ENCODE measurements around the gene SRGAP3.

The SRGAP3 gene

DNA sequence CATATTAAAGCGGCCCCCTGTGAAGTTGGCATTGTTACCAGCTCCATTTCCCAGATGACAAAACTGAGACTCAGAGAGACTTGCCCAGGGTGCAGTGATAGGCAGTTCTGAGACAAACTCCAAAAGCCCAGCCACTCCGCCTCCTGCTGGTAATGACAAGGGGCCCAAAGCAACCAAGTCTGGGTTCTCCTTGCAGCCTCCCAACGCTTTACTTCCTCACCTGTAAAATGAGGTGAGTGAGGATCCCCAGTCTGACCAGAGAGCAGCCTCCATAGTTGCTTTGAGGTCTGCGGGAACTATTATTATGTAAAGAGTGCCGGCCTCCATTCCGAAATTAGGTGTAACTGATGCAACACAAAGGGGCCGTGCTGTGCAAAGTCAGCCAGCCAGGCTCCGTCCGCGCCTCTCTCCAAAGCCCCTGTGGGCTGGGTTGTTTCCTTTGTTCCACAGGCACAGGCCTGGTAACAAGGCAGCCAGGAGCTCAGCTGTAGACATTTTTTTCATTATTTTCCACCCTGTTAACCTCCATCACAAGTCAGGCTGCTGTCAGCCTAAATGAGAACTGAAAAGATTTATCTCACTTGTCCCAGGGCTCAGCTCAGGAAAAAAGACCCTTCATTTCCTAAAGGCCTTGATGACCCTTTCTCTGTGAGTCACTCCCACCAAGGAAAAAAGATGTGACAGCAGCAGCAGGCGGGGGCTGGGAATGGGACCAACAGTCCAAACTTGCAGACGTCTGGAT, 147.0 kb downstream of the SRGAP3 start:
- Histone ChIP-seq H3K4me1 (ENCODE audit: low read depth, poor library complexity, severe bottlenecking) (no peaks in the 10 kb centered on the region), H3K27me3 (ENCODE audit: insufficient read depth, low read depth) (no peaks in the 10 kb centered on the region), H2AFZ (ENCODE audit: low read depth) (no peak overlapping the region), H3K36me3 (ENCODE audit: insufficient read depth) (no peaks in the 10 kb centered on the region), H3K79me2 (ENCODE audit: insufficient read depth, low read depth) (no peaks in the 10 kb centered on the region), H4K20me1 (ENCODE audit: insufficient read depth) (no peaks in the 10 kb centered on the region), H3K9ac (no peak overlapping the region), H3K27ac (no peak overlapping the region), H3K4me3 (IDR thresholded peaks at IDR 0.05; ENCODE audit: insufficient read depth, low read depth, low read length) (no peak overlapping the region), H3K4me2 (no peak overlapping the region)
- TF ChIP-seq, protein P1, sequence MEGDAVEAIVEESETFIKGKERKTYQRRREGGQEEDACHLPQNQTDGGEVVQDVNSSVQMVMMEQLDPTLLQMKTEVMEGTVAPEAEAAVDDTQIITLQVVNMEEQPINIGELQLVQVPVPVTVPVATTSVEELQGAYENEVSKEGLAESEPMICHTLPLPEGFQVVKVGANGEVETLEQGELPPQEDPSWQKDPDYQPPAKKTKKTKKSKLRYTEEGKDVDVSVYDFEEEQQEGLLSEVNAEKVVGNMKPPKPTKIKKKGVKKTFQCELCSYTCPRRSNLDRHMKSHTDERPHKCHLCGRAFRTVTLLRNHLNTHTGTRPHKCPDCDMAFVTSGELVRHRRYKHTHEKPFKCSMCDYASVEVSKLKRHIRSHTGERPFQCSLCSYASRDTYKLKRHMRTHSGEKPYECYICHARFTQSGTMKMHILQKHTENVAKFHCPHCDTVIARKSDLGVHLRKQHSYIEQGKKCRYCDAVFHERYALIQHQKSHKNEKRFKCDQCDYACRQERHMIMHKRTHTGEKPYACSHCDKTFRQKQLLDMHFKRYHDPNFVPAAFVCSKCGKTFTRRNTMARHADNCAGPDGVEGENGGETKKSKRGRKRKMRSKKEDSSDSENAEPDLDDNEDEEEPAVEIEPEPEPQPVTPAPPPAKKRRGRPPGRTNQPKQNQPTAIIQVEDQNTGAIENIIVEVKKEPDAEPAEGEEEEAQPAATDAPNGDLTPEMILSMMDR (conservative IDR thresholded peaks at IDR 0.05; ENCODE audit: low read depth, low read length): no peak

GRCh38 chr3:9101286-9101685, 148.2 kb downstream of the SRGAP3 start:
- TF ChIP-seq, protein P1 (conservative IDR thresholded peaks at IDR 0.05; ENCODE audit: low read depth, low read length): no peak
- Histone ChIP-seq H3K27ac (no peak overlapping the region), H3K9ac (no peak overlapping the region), H3K36me3 (ENCODE audit: insufficient read depth) (no peaks in the 10 kb centered on the region), H3K27me3 (ENCODE audit: insufficient read depth, low read depth) (no peaks in the 10 kb centered on the region), H2AFZ (ENCODE audit: low read depth) (no peak overlapping the region), H3K4me2 (no peak overlapping the region), H3K79me2 (ENCODE audit: insufficient read depth, low read depth) (no peaks in the 10 kb centered on the region), H3K4me3 (IDR thresholded peaks at IDR 0.05; ENCODE audit: insufficient read depth, low read depth, low read length) (no peak overlapping the region), H4K20me1 (ENCODE audit: insufficient read depth) (no peaks in the 10 kb centered on the region), H3K4me1 (ENCODE audit: low read depth, poor library complexity, severe bottlenecking) (no peaks in the 10 kb centered on the region)

DNA sequence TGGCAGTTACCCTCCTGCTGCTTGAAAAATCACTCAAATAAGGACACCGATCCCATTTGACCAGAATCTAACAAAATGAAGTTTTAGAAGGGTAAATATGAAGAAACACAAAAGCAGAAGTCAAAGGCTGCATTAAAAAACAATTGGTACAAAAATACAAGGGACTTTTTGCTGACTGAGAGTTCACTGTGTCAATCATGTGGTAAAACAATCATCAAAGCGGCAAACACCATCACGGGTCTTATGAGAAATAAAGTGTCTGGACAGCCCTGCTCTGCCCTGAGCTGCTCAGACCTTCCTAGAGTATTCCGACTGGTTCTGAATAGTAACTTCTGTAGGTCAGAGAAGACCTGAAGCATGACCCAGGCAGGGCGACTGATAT, 148.9 kb downstream of the SRGAP3 start:
- no peak overlapping the region for H3K4me3 ChIP-seq (IDR thresholded peaks at IDR 0.05; ENCODE audit: insufficient read depth, low read depth, low read length)
- no peaks in the 10 kb centered on the region for H3K4me1 ChIP-seq (ENCODE audit: low read depth, poor library complexity, severe bottlenecking)
- H3K9ac ChIP-seq: no peak overlapping the region
- no peak overlapping the region for H2AFZ ChIP-seq (ENCODE audit: low read depth)
- no peaks in the 10 kb centered on the region for H3K36me3 ChIP-seq (ENCODE audit: insufficient read depth)
- TF ChIP-seq, protein P1 (conservative IDR thresholded peaks at IDR 0.05; ENCODE audit: low read depth, low read length): no peak
- no peak overlapping the region for H3K27ac ChIP-seq
- H3K79me2 ChIP-seq (ENCODE audit: insufficient read depth, low read depth): no peaks in the 10 kb centered on the region
- H3K4me2 ChIP-seq: no peak overlapping the region
- H4K20me1 ChIP-seq (ENCODE audit: insufficient read depth): no peaks in the 10 kb centered on the region
- H3K27me3 ChIP-seq (ENCODE audit: insufficient read depth, low read depth): no peaks in the 10 kb centered on the region

DNA sequence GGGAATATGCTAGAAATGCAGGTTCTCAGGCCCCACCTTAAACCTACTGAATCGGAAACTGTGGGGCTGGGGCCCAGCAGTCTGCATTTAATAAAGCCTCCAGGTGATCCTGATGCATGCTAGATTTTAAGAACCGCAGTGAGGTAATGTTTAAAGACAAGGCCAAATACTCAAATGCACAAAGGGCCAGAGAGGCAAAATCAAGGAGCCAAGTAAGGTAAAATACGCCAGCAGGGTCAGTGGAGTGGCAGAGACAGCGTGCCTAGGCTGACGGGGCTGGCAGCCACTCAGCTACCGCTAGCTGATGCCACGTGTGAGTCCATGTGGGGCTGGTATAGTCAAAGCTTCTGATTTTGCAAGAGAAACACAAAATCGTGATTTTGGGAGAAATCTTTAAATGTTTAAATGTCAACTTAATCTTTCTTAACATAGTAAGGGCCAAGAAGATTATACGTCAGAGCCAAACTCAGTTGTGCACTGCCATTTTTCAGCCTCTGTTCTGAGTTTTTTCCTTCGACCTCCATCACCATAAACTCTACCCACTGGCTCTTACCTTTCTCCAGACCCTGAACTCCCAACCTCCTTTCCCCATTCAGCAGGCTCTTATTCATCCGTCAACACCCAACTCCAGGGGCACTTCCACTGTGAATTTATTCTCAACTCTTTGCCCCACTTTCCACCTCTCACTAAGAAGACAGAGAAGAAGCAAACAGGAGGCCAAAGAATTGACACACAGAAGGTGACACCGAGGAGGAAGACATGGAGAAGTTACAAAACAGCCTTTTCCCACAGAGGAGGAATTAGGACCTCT, 149.5 kb downstream of the SRGAP3 start:
- no peak overlapping the region for H3K27ac ChIP-seq
- no peaks in the 10 kb centered on the region for H3K4me1 ChIP-seq (ENCODE audit: low read depth, poor library complexity, severe bottlenecking)
- H3K27me3 ChIP-seq (ENCODE audit: insufficient read depth, low read depth): no peaks in the 10 kb centered on the region

More for the DNA sequence above, 149.5 kb downstream of the SRGAP3 start:
- Histone ChIP-seq H3K4me3 (IDR thresholded peaks at IDR 0.05; ENCODE audit: insufficient read depth, low read depth, low read length) (no peak overlapping the region), H3K4me2 (no peak overlapping the region), H3K79me2 (ENCODE audit: insufficient read depth, low read depth) (no peaks in the 10 kb centered on the region), H2AFZ (ENCODE audit: low read depth) (no peak overlapping the region), H3K9ac (no peak overlapping the region), H4K20me1 (ENCODE audit: insufficient read depth) (no peaks in the 10 kb centered on the region), H3K36me3 (ENCODE audit: insufficient read depth) (no peaks in the 10 kb centered on the region)
- TF ChIP-seq, protein P1 (conservative IDR thresholded peaks at IDR 0.05; ENCODE audit: low read depth, low read length): no peak

All from KMS-11 (cell line).